ENCODE measurements around the gene C19orf81. TPM values are rescaled to one million over a fixed set of nuclear protein-coding genes. Genes with fewer than 3 reads are reported as not detected.
"Not testable (repeated sequence)": the region's sequence is repeated elsewhere in the genome, so short reads cannot be mapped to it uniquely, and the experiment has no call there.

Gene C19orf81
- total and polyA plus RNA-seq, 2 of the 8 experiments (the other 6 are each of a cell fraction or from before 2014, with no cell fraction given) = 11.7 to 13.0 TPM

- CTCF ChIA-PET (ENCODE audit: partially characterized antibody) = interaction anchor here (1.1 kb wide), 2 partner anchors 75 to 94 kb away, joined by 3 read pairs; no protein-coding TSS in a partner anchor
- FAIRE-seq = not testable (repeated sequence)
- WGBS, 2 experiments (ENCODE audit: extremely low coverage in 1 of 2, insufficient coverage in 1 of 2, insufficient read length in 1 of 2, insufficient replicate concordance in 2 of 2, low coverage in 1 of 2, low lambda C conversion rate in 2 of 2, missing lambda C conversion rate in 1 of 2) = 89% methylated on average over 11 of the region's 11 CpGs; no CpG with 5 or more reads in 1 of the 2 experiments
Observed at GRCh38 chr19:50612504-50613404, 36.5 kb upstream of the C19orf81 start.

More at GRCh38 chr19:50612504-50613404, 36.5 kb upstream of the C19orf81 start:
- H3K27ac ChIP-seq (ENCODE audit: low read depth, low read length); H4K8ac ChIP-seq (ENCODE audit: extremely low read depth, insufficient read depth, low read length); H3K4me1 ChIP-seq (replicated peaks in 1 of 4; ENCODE audit: control insufficient read depth in 3 of 4, insufficient read depth in 4 of 4, low read length in 3 of 4); H3K36me3 ChIP-seq (ENCODE audit: control insufficient read depth in 2 of 4, insufficient read depth in 4 of 4, low read length in 3 of 4); H2BK120ac ChIP-seq (replicated peaks; ENCODE audit: low read depth, low read length); H2AFZ ChIP-seq (ENCODE audit: low read length); H2BK15ac ChIP-seq (ENCODE audit: low read length); H4K91ac ChIP-seq (replicated peaks; ENCODE audit: insufficient read length, low read length); H2AK5ac ChIP-seq (ENCODE audit: low read depth, low read length); POLR2A ChIA-PET (ENCODE audit: partially characterized antibody); H3K14ac ChIP-seq (ENCODE audit: insufficient read length); H3K18ac ChIP-seq (ENCODE audit: extremely low read depth, low read length); H3K4me3 ChIP-seq (ENCODE audit: extremely low read depth in 1 of 4, insufficient read depth in 2 of 4, low read depth in 3 of 4, low read length in 4 of 4); H3K23ac ChIP-seq (ENCODE audit: insufficient read length); H2BK20ac ChIP-seq (ENCODE audit: low read length); H3K27me3 ChIP-seq (replicated peaks in 1 of 4; ENCODE audit: control insufficient read depth in 3 of 4, extremely low read depth in 1 of 4, insufficient read depth in 3 of 4, low read length in 3 of 4); H2BK5ac ChIP-seq (ENCODE audit: low read depth, low read length); DNase-seq (ENCODE audit: low read depth in 1 of 2, low spot score in 2 of 2); H3K4me2 ChIP-seq (ENCODE audit: insufficient read depth in 1 of 2, low read depth in 2 of 2, low read length in 2 of 2); H3K79me2 ChIP-seq (ENCODE audit: control insufficient read depth in 1 of 2, insufficient read depth in 2 of 2, low read length in 2 of 2); H3K4ac ChIP-seq (replicated peaks; ENCODE audit: insufficient read length, low read depth, low read length); H3K79me1 ChIP-seq (ENCODE audit: low read depth, low read length); H3K23me2 ChIP-seq (ENCODE audit: low read depth, low read length); H3K9me3 ChIP-seq (ENCODE audit: insufficient read depth in 2 of 2, low read depth in 1 of 2, low read length in 1 of 2); H3K56ac ChIP-seq (replicated peaks; ENCODE audit: insufficient read length, low read depth, low read length); H2BK12ac ChIP-seq (ENCODE audit: low read depth, low read length); H4K5ac ChIP-seq (ENCODE audit: insufficient read length, low read depth, low read length); H4K20me1 ChIP-seq (replicated peaks in 1 of 2; ENCODE audit: control insufficient read depth in 1 of 2, insufficient read depth in 2 of 2, low read length in 2 of 2); H3K9ac ChIP-seq (replicated peaks in 1 of 4; ENCODE audit: extremely low read depth in 1 of 4, low read depth in 3 of 4, low read length in 3 of 4): not testable (repeated sequence)
